HFFc6 (cell line): ENCODE data around the gene RBKS. TPM values are rescaled to one million over a fixed set of nuclear protein-coding genes. Genes with fewer than 3 reads are reported as not detected.

Experiments
- DNase-seq: peaks from one replicate; pipeline ENCODE4 v3.0.0-alpha.2; 2018
- H3K27ac Mint-ChIP-seq: 2 replicates; pipeline ENCODE4 v1.8.0; 2020; ENCODE audit warnings: mild to moderate bottlenecking, mixed read lengths
- H3K27me3 Mint-ChIP-seq: 2 replicates; pipeline ENCODE4 v1.8.0; 2021; ENCODE audit warnings: mild to moderate bottlenecking, moderate library complexity, mixed read lengths; ENCODE audit not compliant: insufficient read depth
- H3K36me3 Mint-ChIP-seq: 2 replicates; pipeline ENCODE4 v1.8.0; 2021; ENCODE audit warnings: low read depth, mixed read lengths
- H3K4me1 Mint-ChIP-seq: 2 replicates; pipeline ENCODE4 v1.8.0; 2020; ENCODE audit warnings: low read depth, mixed read lengths
- H3K4me3 Mint-ChIP-seq: 2 replicates; pipeline ENCODE4 v1.8.0; 2020; ENCODE audit warnings: mild to moderate bottlenecking, moderate library complexity, mixed read lengths
- H3K9me3 Mint-ChIP-seq: 2 replicates; pipeline ENCODE4 v1.8.0; 2020; ENCODE audit warnings: mild to moderate bottlenecking, mixed read lengths
- CTCF ChIP-seq: fragments of 200-600 bp; sonication (generic); IDR thresholded peaks from 2 replicates; pipeline ENCODE4 v1.5.0; 2021; ENCODE audit warnings: antibody characterized with exemption, mild to moderate bottlenecking
- total RNA-seq, 6 experiments: library from RNA; stranded (reverse); fragmentation: NEBNext Ultra II Directional; extraction: Animal tissue kit (Norgen Biotek cat#: 25700); gene quantifications; 2 replicates in 1 of 6; 3 replicates in 5 of 6; pipeline ENCODE4 v1.2.3, GENCODE V29; 2021

Gene RBKS
- total RNA-seq, 6 experiments from 2014 or later, result 1.8 to 3.1 (median 2.7) TPM

- Mint-ChIP-seq H3K27me3 (no peaks in the 10 kb centered on the region), H3K9me3 (no peaks in the 10 kb centered on the region), H3K27ac (no peak overlapping the region), H3K36me3 (peaks cover 33% of the 10 kb centered on the region), H3K4me1 (peaks cover 51% of the 10 kb centered on the region), H3K4me3 (no peak overlapping the region)
- DNase-seq, result no peak
- no peak for TF ChIP-seq CTCF
These were observed 14.1 kb upstream of the RBKS start for GRCh38 chr2:27904405-27904665.

GRCh38 chr2:27903649-27904404, 13.6 kb upstream of the RBKS start:
- no peaks in the 10 kb centered on the region for H3K9me3 Mint-ChIP-seq
- H3K27ac Mint-ChIP-seq, result peak overlapping the region; percentile 60
- no peaks in the 10 kb centered on the region for H3K27me3 Mint-ChIP-seq
- peaks cover 33% of the 10 kb centered on the region for H3K36me3 Mint-ChIP-seq
- DNase-seq, result peak; percentile 61
- H3K4me1 Mint-ChIP-seq, result peaks cover 56% of the 10 kb centered on the region
- peak overlapping the region; percentile 15; the same call in 1 of the 2 replicates for H3K4me3 Mint-ChIP-seq
- TF ChIP-seq CTCF, result no peak

GRCh38 chr2:27903018-27903417, 12.8 kb upstream of the RBKS start:
- H3K4me3 Mint-ChIP-seq, result no peak overlapping the region
- no peaks in the 10 kb centered on the region for H3K27me3 Mint-ChIP-seq
- peaks cover 64% of the 10 kb centered on the region for H3K4me1 Mint-ChIP-seq
- no peak for DNase-seq
- H3K36me3 Mint-ChIP-seq, result peaks cover 37% of the 10 kb centered on the region
- no peak overlapping the region for H3K27ac Mint-ChIP-seq
- H3K9me3 Mint-ChIP-seq, result no peaks in the 10 kb centered on the region
- no peak for TF ChIP-seq CTCF

GRCh38 chr2:27902098-27902497, 11.9 kb upstream of the RBKS start:
- H3K4me3 Mint-ChIP-seq, result no peak overlapping the region
- no peak for TF ChIP-seq CTCF

GRCh38 chr2:27901234-27901633, 11.0 kb upstream of the RBKS start:
- H3K27ac Mint-ChIP-seq, result peak overlapping the region; percentile 70; the same call in 1 of the 2 replicates
- no peak for DNase-seq
- H3K27me3 Mint-ChIP-seq, result no peaks in the 10 kb centered on the region

More at GRCh38 chr2:27902098-27902497, 11.9 kb upstream of the RBKS start:
- no peak for DNase-seq
- Mint-ChIP-seq H3K9me3 (no peaks in the 10 kb centered on the region), H3K27me3 (no peaks in the 10 kb centered on the region), H3K36me3 (peaks cover 41% of the 10 kb centered on the region), H3K27ac (peak overlapping the region; percentile 70), H3K4me1 (peaks cover 61% of the 10 kb centered on the region)

More at GRCh38 chr2:27901234-27901633, 11.0 kb upstream of the RBKS start:
- Mint-ChIP-seq H3K4me3 (no peak overlapping the region; the same call in 1 of the 2 replicates), H3K4me1 (peaks cover 59% of the 10 kb centered on the region), H3K9me3 (no peaks in the 10 kb centered on the region), H3K36me3 (peaks cover 47% of the 10 kb centered on the region)
- TF ChIP-seq CTCF, result no peak
